ENCODE measurements around the gene ANKFY1.

The ANKFY1 gene

GRCh38 chr17:4118015-4118743, 145.6 kb downstream of the ANKFY1 start:
- no peak for DNase-seq (ENCODE audit: low read depth)

GRCh38 chr17:4116516-4116915, 147.3 kb downstream of the ANKFY1 start:
- DNase-seq (ENCODE audit: low read depth), result no peak
